ENCODE results near the gene HAX1.
"Not testable (repeated sequence)": the region's sequence is repeated elsewhere in the genome, so short reads cannot be mapped to it uniquely, and the experiment has no call there.

Gene HAX1

DNA sequence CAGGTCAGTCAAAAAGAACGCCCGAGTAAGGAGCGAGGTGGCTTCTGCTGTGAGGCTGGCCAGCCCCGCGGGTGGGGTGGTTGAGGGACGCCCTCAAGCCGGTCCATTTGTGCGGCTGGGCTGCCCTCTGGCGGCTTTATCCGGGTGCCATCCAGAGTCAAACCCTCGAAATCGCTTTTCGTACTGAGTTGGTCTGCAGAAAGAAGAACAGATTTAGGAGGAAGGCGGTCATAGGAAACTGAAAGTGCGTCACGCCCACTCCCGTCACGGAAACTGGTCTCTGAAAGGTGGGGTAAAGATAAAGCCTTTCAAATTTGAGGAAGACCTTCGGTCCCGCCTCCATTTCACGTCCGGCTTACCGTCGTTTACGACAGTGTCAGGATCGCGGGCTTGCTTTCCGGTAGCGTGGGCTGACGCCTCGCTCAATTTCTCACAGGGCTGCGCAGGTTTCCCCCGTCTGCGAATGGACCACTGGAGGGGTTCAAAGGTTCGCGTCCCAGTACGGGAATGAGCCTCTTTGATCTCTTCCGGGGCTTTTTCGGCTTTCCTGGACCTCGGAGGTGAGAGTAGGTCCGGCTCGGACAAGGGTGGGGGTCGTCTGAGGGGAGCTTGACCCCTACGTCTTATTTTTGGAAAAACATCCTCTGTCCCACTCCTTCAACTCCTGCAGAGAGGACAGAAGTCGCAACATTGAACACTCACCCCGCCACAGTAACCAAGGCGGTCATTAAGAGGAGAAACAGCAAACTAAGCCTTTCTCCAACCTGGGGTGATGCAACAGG lies at the start of gene HAX1:
Gene HAX1, plus strand, starts transcription at position 413 of the 782 bp plus-strand sequence. Its CDS starts 95 bp downstream, at position 508.
- peak; percentile 91 for DNase-seq

DNA sequence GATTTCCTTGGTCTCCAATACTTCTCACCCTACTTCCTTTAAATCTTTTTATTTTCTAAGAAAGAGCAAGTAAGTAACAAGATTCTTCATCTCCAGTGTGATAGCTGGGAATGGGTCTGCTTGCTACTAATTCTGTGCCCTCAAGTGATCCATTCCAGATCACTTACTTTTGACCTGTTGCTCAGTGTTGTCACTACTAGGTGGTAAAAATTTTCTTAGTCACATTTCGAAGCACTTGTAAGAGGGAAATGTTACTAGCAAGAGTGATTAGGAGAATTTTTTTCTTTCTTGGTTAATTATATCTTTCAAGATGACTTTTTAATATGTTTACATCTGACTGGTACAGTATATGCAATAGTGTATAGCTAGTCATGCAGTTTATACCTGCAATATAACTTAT lies 49.5 kb upstream of the HAX1 start:
- no peak for DNase-seq

DNA sequence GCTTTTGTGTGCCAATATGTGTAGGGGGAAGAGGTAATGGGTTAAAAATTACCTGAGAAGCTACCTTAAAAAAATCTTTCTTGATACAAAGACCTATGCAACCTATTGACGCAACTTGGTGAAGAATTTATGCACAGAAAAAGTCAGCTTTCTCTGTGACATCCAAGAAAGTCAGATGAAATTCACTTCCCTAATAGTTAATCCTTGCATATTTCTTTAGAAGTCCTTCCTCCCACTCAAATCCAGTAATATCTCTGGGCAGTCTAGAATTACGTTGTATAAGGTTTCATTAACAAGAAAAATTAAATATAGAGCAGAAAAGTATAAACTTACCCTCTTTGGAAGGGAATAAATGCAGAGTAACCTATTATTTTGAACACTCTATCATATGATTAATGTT lies 48.8 kb upstream of the HAX1 start:
- DNase-seq, result no peak

DNA sequence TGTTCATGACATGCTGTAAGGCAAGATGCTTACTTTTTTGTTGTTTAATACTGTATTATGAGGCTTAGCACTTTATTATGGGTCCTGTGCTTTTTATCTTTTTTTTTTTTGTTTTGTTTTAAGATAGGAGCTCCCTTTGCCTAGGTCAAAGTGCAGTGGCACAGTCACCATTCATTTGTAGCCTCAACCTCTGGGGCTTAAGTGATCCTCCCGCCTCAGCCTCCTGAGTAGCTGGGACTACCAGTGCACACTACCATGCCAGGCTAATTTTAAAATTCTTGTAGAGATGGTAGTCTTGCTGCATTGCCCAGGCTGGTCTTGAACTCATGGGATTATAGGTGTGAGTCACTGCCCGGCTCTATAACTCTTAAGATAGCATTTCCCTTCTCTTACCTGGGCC lies 47.1 kb upstream of the HAX1 start:
- DNase-seq, result no peak

DNA sequence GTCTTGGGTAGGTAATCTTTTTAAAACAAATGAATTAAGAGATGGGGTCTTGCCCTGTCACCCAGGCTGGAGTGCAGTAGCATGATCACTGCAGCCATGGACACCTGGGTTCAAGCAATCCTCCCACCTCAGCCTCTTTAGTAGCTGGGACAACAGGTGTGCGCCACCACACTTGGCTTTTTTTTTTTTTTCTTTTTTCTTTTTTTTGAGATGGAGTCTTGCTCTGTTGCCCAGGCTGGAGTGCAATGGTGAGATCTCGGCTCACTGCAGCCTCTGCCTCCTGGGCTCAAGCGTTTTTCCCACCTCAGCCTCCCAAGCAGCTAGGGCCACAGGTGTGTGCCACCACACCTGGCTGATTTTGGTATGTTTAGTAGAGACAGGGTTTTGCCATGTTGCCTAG lies 41.3 kb upstream of the HAX1 start:
- not testable (repeated sequence) for DNase-seq

DNA sequence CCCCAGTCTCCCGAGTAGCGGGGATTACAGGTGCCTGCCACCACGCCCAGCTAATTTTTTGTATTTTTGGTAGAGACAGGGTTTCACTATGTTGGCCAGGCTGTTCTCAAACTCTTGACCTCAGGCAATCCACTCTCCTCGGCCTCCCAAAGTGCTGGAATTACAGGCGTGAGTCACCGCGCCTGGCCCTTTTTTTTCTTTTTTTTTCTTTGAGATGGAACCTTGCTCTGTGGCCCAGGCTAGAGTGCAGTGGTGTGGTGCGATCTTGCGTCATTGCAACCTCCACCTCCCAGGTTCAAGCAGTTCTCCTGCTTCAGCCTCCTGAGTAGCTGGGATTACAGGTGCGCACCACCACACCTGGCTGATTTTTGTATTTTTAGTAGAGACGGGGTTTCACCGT lies 39.3 kb upstream of the HAX1 start:
- not testable (repeated sequence) for DNase-seq

DNA sequence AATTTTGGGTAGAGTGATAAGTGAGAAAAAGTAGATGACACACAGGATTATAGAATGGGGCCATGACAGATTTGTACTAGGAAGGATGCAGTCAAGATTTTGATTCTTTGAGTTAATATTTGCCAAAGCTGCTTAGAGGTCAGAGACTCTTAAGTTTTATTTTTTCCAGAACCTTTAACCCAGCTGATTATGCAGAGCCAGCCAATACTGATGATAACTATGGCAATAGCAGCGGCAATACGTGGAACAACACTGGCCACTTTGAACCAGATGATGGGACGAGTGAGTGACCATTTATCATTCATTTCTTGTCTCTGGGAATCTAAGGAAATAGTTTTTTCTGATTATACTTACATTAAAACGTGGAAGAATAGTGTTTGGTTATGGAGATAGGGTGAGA lies 35.6 kb upstream of the HAX1 start:
- DNase-seq, result no peak

DNA sequence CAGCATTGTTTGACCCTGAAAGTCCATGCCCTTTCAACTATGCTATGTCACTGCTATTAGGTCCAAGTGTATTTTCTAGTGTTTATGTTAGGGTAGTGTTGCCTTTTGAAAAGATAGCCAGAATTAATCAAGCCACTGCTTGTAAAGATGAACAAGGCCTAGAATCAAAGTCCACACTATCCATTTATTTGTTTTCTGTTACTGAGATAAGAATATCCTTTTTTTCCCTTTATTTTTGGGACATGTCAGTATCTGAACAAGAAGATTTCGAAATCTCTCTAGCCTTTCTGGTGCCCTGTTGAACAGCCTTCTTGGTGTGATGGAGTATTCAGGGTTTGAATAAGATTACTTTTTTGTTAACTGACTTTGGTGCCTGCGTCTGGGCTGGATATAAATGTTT lies 35.0 kb upstream of the HAX1 start:
- DNase-seq, result no peak

DNA sequence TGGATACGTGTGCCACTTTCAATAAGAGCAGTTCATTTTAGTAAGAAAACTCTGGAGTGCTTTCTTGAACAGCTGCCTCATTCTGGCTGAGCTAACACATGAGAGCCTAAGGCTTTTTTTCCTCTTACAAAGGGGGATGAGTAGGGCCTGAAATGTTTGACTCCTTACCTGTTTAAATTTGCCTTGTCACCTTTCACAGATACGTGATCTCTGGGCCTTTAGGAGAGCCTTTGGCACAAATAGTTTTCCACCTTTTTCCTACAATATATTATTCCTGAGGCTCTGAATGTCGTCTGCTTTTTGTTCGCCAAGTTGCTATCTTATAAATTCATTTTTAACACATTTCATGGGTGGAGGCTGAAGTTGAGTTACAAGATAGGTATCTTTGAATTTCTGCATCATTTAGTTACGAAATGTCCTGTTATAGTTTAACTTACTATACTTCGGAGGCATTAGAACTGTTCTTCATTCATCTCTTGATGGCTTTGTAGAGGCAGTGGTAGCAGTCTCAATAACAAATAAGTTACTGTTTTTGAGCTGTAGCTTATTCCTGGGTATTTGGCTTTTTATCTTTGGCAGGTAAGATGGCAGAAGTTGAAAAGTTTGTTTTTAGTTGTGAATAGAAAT lies 34.4 kb upstream of the HAX1 start:
- no peak for DNase-seq

DNA sequence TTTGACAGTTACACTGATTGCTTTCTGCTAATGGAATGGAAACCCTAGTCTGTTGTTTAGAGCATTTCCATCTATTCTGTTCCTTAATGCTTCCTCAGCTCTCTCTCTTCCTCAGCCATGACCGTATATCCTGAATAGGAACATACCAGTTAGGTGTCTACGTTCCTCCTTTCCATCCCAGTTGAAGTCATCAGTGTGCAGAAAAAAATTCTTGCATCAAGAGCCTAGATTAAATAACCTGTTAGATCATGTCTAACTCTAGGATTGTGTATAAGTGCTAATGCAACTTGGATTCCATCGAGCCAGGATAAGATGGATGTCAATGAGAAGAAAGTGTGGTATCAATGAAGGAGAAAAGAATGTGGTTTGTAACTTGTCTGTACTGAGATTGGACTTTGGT lies 32.9 kb upstream of the HAX1 start:
- no peak for DNase-seq

DNA sequence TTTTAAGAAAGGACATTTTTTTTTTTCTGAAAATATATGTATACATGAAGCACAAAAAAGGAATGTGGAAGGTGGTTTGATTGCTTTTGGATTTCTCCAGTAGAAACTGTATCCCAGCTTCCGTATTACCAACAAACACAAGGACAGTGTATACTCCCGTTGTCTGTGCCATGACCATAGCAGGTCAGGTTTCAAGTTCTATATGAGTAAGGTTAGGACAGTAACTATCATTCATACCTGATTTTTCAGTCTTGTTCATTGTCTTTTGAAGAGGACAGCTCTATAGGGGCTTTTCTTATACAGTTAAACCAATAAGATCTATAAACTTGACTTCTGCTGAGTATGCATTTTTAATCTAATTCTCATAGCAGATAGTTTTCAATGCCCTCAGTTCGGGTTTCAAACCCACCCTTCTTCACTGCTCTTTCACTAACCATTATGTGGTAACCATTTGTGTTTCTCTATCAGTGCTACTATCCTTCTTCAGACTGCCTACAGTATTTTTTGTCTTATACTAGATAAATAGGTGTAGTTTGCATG lies 32.1 kb upstream of the HAX1 start:
- DNase-seq, result no peak

DNA sequence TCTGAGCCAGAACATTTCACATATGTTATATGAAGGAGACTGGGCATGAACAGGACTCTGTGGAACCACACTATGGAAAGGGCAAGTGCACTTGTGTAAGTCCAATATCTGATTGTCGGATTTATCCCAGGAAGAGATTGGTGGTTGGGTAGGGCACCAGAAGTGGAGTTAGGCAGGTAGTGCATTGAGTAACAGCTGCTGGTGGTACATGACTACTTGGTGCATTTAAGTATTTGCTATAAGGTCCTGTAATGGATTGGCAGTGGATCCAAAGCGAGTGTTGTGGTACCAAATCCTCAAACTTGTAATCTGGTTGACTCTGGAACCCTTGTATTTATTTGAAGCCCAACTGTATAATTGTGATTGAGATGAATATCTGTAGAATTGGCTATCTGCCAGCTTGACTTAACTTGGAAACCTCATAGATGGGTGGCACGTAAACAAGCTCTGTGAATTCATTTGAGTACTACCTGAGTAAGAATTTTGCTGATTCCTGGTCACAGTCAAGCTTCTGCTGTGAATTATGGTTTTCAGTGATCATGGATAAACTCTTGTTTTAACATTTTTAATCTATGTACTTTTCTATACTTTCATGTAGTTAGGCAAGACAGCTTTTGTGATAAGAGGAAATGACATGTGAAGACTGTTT lies 30.6 kb upstream of the HAX1 start:
- DNase-seq, result no peak

DNA sequence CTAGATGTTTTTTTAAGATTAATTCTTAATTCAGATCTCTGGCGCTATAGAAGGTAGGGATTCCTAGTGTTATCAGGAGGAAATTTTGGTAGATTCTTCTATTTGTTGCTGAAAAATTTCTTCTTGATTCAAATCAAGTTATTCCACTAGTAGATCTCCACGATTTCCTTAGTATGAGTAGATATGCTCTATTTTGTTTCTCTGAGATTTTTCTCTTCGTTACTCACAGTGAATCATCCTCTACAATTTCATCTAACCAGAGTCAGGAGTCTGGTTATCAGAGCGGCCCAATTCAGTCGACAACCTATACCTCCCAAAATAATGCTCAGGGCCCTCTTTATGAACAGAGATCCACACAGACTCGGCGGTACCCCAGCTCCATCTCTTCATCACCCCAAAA lies 18.8 kb upstream of the HAX1 start:
- DNase-seq, result no peak

DNA sequence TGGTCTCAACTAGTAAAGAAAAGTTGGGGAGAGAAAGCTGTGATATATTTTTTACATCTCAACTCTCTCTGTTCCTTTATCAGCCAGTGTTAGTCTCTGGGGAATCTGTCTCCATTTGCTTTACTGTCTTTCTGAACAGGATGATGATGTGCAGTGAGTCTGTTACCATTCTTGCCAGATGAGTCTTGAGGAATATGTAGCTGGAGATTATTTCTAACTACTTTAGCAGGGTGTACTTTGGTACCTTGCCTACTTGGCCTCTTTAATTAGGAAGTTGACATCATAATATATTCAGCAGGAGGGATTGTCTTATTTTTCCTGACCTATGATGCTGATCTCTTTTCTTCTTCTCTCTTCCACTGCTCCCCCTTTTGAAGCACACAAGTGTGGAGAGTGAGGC lies 15.7 kb upstream of the HAX1 start:
- no peak for DNase-seq

DNA sequence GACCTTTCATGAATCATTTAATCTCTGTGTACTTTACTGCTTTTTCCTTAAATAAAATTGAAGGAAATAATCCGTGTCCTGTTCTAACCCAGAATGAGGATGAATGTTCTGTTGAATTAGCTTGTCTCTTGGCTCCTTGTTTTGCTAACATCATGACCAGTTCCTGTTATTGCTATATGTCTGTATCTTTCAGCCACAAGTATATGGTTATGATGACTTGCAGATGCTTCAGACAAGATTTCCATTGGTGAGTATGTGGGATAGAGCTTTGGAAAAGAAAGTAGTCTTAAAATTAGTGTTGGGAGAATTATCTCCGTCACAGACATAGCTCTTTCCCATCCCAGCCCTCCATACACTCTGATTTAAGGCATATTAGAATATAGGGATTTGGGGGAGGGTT lies 13.6 kb upstream of the HAX1 start:
- no peak for DNase-seq

DNA sequence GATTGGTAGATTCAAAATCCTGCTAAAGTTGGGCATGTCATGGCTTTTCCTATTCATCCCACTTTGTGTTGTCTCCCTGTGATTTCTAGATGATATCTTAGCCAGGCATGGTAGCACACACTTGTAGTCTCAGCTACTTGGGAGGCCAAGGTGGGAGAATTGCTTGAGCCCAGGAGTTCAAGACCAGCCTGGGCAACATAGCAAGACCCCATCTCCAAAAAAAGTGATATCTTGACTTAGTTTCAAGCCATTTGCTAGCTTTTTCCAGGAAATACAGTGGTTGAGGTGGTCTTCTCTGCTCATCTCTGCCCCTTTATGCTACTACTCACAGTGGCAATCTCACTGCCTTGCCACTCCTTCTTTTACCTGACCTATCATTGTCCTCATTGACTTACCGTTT lies 12.3 kb upstream of the HAX1 start:
- no peak for DNase-seq

DNA sequence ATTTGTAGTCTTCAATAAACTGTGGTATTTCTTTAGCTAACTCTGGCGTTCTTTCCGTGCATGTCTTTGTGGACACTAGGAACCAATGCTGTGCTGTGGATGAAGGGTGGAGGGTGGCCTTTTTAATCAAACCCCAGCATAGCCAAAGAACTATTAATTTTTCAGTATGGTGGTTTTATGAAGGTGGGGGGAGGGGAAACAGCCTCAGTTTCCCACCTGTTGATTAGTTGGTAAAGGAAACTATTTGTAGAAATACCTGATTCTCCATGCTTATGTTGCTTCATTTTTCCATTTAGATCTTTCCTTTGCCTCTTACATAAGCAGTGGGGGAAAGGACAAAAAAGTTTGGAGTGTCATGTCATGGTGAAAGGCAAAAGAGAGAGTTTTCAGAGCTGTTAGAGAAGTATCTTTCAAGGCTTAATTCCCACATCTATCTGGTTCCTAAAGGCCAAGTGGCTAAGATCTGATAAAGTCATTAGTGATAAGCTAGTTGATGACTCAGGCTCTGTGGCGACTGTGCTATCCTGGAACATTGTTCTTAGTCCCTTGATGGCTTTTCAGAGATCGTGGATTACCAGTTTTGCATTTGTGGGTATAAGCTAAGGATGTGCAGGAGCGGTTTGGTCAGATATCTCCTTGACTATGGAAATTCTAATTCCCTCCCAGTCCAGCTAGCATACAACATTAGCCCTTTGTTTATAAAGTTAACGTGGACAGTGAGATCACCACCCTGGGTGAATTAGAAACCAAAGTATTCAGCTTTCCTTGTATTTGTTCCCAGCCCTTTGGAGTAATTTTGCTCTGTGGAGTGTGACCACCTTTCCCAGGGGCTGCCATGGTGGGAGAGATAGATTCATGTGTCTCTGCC lies 8.7 kb upstream of the HAX1 start:
- DNase-seq, result no peak

DNA sequence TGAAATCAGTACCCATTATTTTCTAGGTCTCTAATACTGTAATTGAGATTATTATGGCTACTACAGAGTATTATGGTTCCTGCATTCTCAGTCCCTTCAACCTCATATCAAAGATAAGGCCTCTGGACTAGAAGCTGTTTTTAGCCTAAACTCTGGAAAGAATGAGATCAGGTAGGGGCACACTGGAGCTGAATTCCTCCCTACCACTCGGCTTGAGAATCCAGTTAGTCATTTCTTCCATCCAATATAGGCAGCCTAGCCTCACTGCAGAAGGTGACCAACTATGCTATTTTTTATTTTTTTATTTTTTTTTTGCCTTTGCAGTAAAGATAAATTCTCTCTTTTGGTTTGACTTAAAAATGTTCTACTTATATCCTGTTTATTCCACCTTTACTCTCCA lies 8.0 kb upstream of the HAX1 start:
- DNase-seq, result no peak

DNA sequence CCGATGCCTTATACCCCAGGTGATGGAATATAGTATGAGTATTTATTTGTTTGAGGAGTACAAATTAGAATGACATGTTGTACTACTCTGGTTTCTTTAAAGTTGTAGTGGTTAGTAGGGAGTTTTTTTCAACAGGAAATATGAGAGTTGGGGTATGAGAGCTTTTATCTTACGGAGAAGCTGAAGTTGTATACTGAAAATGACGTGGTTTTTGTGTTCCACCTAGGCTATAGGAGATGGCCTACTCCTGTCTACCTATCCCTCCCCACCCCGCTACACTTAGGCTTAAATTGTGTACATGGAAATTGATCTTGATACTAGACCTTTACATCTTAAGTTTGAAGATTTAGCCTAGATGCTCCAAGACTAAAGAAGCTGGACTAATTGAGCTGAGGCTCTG lies 6.8 kb upstream of the HAX1 start:
- no peak for DNase-seq

DNA sequence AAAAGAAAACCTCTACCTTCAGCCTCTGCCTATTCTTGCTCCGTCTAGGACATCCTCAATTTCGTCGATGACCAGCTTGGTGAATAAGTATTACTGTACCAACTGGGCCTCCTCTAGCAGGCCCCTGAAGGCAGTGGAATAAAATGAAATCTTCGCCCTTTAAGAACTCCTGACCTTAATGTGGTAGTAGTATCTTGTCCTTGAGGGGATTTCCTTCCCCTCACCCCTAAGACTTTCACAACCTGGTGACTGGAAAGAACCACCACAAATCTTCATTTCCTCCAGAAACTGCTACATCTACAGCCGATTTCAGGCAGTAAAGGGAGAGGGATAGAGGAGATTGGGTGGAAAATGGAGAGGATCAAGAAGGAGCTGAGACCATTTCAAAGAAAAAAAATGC lies 1.6 kb upstream of the HAX1 start:
- no peak for DNase-seq

DNA sequence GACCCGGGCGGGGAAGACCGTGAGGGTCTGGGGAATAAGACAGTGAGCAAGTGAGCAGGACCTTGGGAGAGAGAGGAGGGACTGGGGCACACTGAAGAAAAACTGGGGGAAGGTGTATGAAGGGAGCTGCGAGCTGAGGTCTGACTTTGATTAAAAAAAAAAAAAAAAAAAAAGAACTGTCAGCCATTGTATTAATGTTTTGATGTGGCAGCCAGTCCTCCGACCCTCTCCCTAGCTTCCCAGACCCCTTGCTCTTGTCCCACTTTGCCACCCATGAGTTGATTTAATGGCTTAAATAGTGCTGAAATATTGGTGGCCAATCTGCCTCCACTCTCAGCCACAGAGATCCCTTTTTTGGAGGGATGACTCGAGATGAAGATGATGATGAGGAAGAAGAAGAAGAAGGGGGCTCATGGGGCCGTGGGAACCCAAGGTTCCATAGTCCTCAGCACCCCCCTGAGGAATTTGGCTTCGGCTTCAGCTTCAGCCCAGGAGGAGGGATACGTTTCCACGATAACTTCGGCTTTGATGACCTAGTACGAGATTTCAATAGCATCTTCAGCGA lies 652 bp downstream of the HAX1 start:
- no peak for DNase-seq

DNA sequence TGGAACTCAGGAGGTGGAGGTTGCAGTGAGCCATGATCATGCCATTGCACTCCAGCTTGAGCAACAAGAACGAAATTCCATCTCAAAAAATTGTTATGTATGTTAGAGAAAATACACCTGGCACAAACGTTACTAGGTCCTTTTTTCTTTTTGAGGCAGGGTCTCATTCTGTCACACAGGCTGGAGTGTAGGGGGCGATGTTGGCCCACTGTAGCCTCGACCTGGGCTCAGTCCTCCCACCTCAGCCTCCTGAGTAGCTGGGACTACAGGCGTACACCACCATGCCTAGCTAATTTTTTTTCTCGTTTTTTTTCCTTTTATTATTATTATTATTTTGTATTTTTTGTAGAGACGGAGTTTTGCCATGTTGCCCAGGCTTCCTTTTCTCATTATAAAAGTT lies 4.4 kb downstream of the HAX1 start:
- DNase-seq, result no peak

DNA sequence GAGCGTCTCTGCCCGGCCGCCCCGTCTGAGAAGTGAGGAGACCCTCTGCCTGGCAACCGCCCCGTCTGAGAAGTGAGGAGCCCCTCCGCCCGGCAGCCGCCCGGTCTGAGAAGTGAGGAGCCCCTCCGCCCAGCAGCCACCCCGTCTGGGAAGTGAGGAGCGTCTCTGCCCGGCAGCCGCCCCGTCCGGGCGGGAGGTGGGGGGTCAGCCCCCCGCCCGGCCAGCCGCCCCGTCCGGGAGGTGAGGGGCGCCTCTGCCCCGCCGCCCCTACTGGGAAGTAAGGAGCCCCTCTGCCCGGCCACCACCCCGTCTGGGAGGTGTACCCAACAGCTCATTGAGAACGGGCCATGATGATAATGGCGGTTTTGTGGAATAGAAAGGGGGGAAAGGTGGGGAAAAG lies 15.2 kb downstream of the HAX1 start:
- DNase-seq, result not testable (repeated sequence)

Measured in NCI-H510A treated with DMSO at 0.1 percent for 48 hours (cell line).